Lower leg skin (tissue), 3 donors: ENCODE measurements around the gene PTRH1.

ENCODE experiments used
- POLR2A ChIP-seq, 2 donors: fragments of 450-650 bp; IDR thresholded peaks; one replicate each; pipeline ENCODE4 v1.6.1; 2016 to 2017; ENCODE audit warnings: antibody characterized with exemption in 2 of 2, mild to moderate bottlenecking in 1 of 2, moderate library complexity in 1 of 2
- TF ChIP-seq, protein P1 (sequence below), 3 donors: fragments of 450-650 bp; IDR thresholded peaks; one replicate each; pipeline ENCODE4 v1.5.1; 2016; ENCODE audit warnings: antibody characterized with exemption in 3 of 3, mild to moderate bottlenecking in 3 of 3, moderate library complexity in 2 of 3

GRCh38 chr9:127762111-127762676 is 46.7 kb upstream of the PTRH1 start:
- TF ChIP-seq, protein P1, sequence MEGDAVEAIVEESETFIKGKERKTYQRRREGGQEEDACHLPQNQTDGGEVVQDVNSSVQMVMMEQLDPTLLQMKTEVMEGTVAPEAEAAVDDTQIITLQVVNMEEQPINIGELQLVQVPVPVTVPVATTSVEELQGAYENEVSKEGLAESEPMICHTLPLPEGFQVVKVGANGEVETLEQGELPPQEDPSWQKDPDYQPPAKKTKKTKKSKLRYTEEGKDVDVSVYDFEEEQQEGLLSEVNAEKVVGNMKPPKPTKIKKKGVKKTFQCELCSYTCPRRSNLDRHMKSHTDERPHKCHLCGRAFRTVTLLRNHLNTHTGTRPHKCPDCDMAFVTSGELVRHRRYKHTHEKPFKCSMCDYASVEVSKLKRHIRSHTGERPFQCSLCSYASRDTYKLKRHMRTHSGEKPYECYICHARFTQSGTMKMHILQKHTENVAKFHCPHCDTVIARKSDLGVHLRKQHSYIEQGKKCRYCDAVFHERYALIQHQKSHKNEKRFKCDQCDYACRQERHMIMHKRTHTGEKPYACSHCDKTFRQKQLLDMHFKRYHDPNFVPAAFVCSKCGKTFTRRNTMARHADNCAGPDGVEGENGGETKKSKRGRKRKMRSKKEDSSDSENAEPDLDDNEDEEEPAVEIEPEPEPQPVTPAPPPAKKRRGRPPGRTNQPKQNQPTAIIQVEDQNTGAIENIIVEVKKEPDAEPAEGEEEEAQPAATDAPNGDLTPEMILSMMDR (IDR thresholded peaks at IDR 0.05): no peak
- no peak for TF ChIP-seq POLR2A (IDR thresholded peaks at IDR 0.05)
